PC-9 (cell line): ENCODE measurements around the gene ZMYND15.

Source experiments
- CTCF ChIP-seq: fragments of 200-600 bp; sonication (generic); conservative IDR thresholded peaks from 2 replicates; pipeline ENCODE4 v1.6.1; 2017; ENCODE audit warnings: mixed run types, antibody characterized with exemption, mild to moderate bottlenecking, moderate library complexity
- EZH2 ChIP-seq: fragments of 200-600 bp; sonication (generic); IDR thresholded peaks from 2 replicates; pipeline ENCODE4 v1.8.0; 2017; ENCODE audit warnings: antibody characterized with exemption, low read depth

- TF ChIP-seq CTCF, result no peak
- no peak for TF ChIP-seq EZH2
Observed at GRCh38 chr17:4780325-4780955, 40.8 kb downstream of the ZMYND15 start.
